Measurements from ENCODE around the gene TTC21A.

DNA sequence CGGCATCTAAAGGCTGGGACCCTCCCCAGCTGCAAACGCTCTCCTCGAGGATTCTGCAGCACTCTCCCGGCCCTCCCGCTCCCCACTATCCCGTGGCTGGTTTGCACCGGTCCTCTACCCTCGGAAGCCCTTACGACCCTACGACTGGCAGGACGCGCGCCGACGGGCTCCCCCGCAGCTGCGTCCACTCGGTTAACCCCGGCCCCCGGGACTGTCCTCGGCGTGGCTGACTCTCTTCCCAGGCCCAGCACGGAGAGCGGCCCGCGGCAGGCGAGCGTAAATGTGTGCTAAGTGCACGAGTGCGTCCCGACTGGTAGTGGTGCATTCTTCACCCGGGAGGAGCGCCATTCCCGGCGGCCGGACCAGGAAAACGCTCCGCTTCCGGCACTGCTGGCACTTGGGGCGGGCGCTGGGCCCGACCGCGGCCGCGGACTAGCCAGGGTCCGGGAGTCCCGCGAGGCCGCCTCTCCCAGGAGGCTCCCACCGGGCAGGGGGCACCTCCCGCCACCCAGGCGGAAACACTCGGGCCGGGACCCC, 561 bp upstream of the TTC21A start:
- TF ChIP-seq, protein P1, sequence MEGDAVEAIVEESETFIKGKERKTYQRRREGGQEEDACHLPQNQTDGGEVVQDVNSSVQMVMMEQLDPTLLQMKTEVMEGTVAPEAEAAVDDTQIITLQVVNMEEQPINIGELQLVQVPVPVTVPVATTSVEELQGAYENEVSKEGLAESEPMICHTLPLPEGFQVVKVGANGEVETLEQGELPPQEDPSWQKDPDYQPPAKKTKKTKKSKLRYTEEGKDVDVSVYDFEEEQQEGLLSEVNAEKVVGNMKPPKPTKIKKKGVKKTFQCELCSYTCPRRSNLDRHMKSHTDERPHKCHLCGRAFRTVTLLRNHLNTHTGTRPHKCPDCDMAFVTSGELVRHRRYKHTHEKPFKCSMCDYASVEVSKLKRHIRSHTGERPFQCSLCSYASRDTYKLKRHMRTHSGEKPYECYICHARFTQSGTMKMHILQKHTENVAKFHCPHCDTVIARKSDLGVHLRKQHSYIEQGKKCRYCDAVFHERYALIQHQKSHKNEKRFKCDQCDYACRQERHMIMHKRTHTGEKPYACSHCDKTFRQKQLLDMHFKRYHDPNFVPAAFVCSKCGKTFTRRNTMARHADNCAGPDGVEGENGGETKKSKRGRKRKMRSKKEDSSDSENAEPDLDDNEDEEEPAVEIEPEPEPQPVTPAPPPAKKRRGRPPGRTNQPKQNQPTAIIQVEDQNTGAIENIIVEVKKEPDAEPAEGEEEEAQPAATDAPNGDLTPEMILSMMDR (optimal IDR thresholded peaks at IDR 0.05 in 1 of 3, IDR thresholded peaks at IDR 0.05 in 1 of 3, conservative IDR thresholded peaks at IDR 0.05 in 1 of 3; ENCODE audit: extremely low read depth in 1 of 3, insufficient read depth in 2 of 3, low read length in 3 of 3): no peak
- TF ChIP-seq EZH2 (IDR thresholded peaks at IDR 0.05; ENCODE audit: low read length): no peak
